ENCODE measurements around the gene SLC4A5.

SLC4A5 gene

DNA sequence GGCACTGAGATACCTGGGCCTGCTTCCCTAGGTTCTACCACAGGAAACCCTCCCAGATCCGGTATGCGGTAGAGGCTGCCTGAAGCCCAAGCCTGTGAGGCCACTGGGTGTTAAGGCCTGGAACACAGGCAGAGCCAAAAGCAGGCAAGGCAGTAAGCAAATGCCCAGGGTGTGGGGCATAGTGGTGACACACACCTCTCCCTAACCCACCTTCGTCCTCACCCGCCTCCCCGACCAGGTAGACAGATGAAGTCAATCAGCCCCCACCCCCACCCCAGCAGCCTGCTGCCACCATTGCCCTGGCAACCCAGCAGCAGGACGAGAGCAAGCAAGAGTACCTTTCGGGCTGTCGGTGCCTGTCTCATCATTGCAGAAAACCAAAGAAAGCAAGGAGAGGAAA lies 30.8 kb upstream of the SLC4A5 start:
- TF ChIP-seq, protein P1, sequence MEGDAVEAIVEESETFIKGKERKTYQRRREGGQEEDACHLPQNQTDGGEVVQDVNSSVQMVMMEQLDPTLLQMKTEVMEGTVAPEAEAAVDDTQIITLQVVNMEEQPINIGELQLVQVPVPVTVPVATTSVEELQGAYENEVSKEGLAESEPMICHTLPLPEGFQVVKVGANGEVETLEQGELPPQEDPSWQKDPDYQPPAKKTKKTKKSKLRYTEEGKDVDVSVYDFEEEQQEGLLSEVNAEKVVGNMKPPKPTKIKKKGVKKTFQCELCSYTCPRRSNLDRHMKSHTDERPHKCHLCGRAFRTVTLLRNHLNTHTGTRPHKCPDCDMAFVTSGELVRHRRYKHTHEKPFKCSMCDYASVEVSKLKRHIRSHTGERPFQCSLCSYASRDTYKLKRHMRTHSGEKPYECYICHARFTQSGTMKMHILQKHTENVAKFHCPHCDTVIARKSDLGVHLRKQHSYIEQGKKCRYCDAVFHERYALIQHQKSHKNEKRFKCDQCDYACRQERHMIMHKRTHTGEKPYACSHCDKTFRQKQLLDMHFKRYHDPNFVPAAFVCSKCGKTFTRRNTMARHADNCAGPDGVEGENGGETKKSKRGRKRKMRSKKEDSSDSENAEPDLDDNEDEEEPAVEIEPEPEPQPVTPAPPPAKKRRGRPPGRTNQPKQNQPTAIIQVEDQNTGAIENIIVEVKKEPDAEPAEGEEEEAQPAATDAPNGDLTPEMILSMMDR (IDR thresholded peaks at IDR 0.05), result no peak

DNA sequence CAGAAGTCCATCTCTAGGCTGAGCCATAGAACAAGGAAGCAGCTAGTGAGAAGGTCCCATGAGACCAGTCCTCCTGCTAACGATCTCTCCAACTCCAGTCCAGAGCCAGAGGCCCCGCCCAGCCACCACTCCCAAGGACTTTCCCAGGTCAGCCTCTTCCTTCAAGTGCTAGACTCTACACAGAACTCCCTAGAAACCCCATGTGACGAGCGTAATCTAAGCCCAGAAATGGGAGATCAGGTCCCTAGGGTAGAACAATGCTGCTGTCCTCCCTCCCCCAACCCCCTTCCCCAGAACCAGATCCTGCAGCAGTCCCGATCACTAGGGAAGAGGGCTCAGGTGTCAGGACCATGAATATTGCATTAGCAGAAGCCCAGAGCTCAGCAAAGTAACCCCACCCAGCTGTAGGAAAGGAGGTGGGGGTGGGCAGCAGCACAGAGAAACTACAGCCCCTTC lies 30.0 kb upstream of the SLC4A5 start:
- TF ChIP-seq, protein P1 (IDR thresholded peaks at IDR 0.05), result no peak

DNA sequence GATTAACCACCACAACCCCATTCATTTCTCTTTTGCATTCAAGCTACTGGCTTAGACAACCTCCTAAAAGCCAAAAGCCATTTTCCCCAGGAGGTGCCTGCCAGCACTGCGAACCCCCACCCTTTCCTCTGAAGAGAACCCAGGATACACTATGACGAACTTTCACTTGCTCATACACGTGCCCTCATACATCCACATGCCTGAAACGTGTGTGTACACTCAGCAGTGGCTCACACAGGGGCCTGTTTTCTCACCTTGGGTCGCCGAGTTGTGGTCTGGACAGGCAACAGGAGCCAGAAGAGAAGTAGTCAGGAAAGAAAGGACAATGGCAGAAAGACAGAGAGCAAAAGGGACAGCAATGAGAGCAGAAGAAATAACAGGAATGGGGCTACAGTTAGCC lies 29.5 kb upstream of the SLC4A5 start:
- TF ChIP-seq, protein P1 (IDR thresholded peaks at IDR 0.05), result no peak

DNA sequence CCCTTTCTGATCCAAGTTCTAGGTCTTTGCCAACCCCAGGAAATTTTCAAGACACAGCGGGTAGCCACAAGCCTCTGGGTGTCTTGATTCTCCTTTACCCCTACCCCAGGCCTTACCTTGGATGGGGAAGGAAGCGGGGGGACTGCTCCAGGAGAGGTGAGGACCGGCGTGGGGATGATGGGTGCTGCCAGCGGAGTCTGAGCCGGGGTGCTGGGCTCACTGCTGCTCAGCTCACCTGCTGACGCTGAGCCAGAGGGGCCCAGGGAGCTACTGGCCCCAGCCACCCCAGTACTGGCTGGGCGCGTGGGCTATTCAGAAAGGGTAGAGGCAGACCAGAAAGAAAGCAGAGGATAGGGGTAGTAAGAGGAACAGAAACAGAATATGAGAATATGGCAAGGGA lies 28.2 kb upstream of the SLC4A5 start:
- TF ChIP-seq, protein P1 (IDR thresholded peaks at IDR 0.05), result no peak

DNA sequence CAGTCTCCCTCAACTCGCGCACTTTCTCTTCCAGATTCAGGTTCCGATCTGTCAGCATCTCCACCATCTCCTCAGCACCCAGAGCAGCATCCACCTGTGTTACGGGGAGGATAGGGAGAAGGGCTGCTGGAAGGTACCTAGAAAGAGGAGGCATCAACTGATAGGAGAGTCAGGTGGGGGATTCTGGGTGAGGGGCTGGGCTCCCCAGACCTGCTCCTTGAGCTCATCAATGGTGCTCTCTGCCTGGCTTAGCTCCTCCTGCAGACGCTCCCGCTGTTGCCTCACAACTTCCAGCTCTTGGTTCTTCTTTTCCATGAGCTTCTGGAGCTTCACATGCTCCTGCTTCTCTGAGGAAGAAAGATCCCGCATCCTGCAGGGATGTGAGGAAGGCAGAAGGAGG lies 26.8 kb upstream of the SLC4A5 start:
- TF ChIP-seq, protein P1 (IDR thresholded peaks at IDR 0.05), result no peak

DNA sequence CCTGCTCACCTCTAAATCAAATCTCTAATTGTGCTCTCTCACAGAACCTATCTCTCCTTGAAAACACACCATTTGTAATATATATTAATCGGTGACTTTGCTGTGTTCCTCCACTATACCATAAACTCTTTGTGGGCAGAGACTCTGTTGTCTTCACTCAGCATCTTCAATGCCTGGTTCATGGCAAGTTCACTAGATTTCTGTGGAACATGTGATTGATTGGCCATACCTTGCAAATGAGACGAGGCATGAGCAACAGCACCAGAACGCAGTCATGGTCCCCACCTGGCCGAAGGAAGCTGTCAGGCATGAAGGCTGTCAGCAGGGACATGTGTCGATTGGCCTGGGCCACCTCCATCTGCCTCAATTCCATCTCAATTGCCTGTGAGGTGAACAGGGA lies 25.3 kb upstream of the SLC4A5 start:
- TF ChIP-seq, protein P1 (IDR thresholded peaks at IDR 0.05), result no peak

DNA sequence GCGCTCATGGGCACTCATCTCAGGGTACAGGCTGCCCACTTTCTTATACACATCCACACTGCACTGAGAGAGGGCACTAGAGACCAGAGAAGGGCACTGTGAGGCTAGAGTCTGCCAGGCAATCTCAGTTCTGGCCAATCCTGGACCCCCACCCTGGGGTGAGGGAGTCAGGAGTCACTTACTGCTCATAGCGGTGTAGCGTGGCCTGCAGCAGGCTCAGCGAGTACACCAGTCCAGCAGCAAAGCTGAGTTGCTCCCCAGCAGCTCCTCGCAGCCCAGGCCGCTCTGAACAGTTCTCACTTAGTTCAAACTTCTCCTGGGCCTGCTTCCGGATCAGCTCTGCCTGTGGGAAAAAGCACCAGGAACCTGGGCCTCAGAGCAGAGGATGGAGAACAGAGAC lies 24.6 kb upstream of the SLC4A5 start:
- TF ChIP-seq, protein P1 (IDR thresholded peaks at IDR 0.05), result no peak

DNA sequence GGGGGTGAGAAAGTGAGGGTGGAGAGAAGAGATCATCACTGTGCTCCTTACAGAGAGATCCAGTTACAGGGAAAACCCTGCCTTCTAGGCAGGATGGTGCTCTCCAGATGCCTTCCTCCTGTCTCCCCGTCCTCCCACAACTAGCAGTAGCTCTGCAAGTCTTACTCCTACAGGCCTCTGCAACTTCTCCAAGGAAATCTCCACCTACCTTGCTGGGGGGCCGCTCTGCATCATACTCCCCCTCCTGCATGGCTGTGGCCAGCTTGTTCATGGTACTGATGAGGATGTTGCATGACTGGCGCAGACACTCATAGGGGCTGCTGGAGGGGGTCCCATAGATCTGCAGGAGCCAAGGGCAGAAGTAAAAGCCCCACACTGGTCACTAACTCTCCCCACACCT lies 22.8 kb upstream of the SLC4A5 start:
- TF ChIP-seq, protein P1 (IDR thresholded peaks at IDR 0.05), result no peak
